GM12875 (cell line): ENCODE results near the gene MSI2.
A peak's percentile ranks its signal among the peaks of the same experiment; 100 is the strongest.

ENCODE experiments used
- H3K4me3 ChIP-seq: one replicate; pipeline ENCODE4 v1.5.1; 2011; ENCODE audit warnings: low read depth, low read length, control low read depth
- TF ChIP-seq, protein P1 (sequence below): IDR thresholded peaks from 2 replicates; pipeline ENCODE4 v1.5.1; 2011; ENCODE audit warnings: low read depth, mild to moderate bottlenecking, control low read depth, inconsistent platforms, low read length, moderate library complexity, borderline replicate concordance; ENCODE audit not compliant: insufficient read depth

The MSI2 gene

DNA sequence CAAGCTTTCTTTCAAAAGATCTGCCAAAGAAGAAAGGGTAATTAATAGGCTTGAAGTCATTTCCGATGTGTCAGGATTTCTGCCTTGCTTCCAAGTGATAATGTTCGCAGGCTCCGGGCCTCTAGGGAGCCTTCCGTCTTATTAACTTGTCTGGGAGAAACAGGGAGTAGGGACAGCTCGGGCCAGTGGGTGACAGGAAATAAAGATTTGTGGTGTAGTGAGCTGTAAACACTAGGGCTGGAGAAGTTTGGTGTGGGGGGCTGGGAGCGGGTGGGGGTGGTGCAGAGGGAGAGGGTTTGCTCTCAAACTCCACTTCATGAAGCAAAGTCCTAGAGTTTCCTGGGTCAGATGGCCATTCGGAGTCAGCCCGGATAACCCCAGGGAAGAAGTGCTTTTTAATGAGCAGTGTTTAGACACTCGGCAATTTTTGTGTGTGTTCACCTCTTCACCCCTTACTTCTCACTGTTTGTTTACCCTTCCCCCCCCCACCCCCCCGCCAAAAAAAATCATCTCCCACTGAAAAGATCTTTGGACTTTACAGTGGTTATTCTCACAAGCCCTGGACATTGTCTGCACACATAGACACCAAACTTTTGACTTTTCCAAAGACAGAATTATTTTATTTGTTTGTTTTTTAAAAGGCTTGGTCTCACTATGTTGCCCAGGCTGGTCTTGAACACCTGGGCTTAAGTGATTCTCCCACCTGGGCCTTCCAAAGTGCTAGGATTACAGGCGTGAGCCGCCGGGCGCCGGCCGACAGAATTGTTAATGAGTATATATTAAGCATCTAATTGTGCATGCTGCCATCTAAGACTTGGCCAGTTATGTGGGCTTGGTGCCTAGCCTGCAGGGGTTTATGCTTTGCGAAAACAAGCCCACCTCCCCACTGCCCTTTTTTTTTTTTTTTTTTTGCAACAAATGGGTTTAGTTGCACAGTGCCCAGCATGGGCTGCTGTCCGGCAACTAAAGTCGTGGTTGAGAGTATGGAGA lies 292.4 kb downstream of the MSI2 start:
- H3K4me3 ChIP-seq: no peak overlapping the region
- TF ChIP-seq, protein P1, sequence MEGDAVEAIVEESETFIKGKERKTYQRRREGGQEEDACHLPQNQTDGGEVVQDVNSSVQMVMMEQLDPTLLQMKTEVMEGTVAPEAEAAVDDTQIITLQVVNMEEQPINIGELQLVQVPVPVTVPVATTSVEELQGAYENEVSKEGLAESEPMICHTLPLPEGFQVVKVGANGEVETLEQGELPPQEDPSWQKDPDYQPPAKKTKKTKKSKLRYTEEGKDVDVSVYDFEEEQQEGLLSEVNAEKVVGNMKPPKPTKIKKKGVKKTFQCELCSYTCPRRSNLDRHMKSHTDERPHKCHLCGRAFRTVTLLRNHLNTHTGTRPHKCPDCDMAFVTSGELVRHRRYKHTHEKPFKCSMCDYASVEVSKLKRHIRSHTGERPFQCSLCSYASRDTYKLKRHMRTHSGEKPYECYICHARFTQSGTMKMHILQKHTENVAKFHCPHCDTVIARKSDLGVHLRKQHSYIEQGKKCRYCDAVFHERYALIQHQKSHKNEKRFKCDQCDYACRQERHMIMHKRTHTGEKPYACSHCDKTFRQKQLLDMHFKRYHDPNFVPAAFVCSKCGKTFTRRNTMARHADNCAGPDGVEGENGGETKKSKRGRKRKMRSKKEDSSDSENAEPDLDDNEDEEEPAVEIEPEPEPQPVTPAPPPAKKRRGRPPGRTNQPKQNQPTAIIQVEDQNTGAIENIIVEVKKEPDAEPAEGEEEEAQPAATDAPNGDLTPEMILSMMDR: no peak

DNA sequence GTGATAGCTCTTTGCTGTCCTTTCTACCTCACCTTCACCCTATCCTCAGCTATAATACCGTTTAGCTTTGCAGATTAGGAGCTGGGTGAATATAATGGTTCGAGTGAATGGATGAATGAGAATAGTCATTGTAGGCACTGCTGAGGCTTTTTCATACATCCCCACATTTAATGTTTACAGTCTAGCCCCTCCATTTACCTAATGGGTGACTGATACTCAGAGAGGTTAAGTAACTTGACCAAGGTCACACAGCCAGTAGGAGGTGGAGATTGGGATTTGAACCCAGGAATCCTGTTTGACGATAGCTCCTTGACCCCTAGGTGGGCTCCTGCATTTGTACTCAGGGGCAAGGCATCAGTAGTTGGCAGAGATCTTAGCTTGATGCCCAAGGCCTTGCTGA lies 293.1 kb downstream of the MSI2 start:
- H3K4me3 ChIP-seq: no peak overlapping the region
- TF ChIP-seq, protein P1: no peak

DNA sequence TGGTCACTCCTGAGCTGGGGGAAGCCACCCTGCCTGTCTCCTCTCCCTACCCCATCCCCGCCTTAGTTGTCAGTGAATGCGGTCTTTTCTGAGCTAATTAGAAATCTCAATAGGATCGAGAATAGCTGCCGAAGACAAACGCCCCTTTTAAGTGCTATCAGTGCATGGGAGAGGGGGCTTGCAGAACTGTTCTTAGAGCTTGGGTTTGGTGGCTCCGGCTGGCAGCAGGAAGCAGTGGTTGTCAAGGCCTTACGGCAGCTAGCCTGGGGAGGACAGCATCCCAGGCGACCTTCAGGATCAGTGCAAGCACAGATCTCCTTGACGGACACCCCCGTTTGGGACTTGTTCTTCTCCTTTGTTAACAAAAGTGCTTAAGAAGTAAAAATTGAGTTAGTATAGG lies 293.7 kb downstream of the MSI2 start:
- no peak overlapping the region for H3K4me3 ChIP-seq

DNA sequence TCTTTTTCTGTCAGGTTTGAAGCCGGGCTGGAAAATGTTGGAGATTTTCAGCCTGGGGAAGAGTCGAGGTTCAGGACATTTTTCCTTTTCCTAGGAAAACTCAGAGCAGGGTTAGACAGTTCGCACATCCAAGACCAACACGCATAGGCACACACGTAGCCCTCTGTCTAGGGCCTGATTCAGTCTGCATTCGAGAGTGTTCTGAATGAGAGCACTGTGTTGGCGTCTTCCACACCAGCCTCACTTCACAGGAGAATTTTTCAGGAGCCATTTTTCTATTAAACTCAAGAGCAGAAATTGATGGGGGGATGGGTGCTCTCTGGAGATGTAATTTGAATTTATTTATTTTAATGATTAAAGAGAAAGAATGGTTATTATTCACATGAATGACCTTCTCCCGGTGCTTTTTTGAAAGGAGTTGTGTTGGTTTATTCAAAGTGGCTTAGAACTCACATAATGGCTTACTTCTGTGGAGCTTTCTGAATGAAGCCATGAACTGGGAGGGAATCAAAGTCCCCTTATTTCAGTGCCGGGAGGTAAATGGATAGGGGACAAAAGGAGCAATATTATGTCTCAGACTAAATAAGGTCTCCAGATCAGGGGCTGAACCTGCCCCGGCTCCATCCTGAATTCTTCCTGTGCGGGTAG lies 294.5 kb downstream of the MSI2 start:
- TF ChIP-seq, protein P1: no peak
- no peak overlapping the region for H3K4me3 ChIP-seq

More for the DNA sequence above, 293.7 kb downstream of the MSI2 start:
- TF ChIP-seq, protein P1: no peak

DNA sequence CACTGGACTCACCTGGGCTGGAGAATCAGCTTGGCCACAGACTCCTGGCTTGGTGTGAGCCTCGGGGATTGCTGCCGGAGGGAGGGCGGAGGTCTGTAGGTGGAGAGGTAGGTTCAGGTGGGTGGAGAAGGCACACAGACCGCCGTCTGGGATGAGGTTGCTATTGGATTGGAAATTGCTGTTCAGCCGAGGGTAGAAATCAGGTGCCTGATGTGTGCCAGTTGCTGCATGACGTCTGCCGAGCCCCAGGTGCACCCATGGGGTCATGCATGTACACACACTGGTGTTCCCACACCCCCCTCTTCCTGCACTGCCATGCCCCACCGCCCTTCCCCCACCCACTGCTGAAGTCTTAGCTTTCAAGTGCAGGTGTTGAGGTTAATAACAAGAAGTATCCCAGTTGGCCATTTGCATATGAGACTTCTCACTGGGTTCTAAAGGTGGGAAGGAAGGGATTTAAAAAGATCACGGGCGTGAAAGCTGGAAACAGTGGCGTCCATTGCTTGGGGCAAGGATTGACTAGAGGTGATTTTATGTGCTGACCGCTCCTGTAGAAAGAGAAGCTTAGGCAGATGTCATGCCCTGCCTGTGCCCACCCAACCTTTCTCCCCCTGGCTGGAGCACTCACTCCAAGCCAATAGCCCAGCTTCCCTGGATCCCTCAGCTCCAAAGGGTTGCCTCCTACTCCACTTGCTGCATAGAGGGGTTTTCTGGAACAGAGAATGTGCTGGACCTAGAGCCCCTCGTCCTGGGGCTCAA lies 295.2 kb downstream of the MSI2 start:
- TF ChIP-seq, protein P1: no peak
- no peak overlapping the region for H3K4me3 ChIP-seq

DNA sequence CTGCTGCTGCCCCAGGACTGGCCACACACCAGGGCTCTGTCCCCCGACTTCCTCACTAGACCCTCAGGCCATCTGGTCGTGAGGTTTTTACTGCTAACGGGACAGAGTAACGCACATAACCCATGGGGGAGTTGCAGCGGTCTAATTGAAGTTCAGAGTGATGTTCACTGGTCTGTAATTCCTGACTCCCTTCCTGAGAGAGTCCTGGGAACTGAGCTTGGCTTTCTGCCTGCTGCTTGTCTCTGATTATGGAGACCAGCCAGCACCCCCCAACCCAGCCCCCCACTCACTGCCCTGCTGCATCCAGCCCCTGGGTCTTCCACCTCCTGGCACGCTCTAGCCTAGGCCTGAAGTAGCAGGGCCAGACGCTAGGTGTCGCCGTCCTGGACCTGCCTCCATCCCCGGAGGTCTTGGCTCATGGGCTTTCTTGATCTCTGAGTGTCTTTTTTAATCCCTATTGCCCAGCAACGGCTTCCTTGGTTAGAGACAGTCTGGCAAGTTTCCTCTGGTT lies 295.8 kb downstream of the MSI2 start:
- TF ChIP-seq, protein P1: peak; percentile 92
- H3K4me3 ChIP-seq: no peak overlapping the region
